ENCODE measurements around the gene SIRPB2. TPM values are rescaled to one million over a fixed set of nuclear protein-coding genes. Genes with fewer than 3 reads are reported as not detected.

The SIRPB2 gene
- total RNA-seq, 1 donor from 2014 or later = not detected

DNA sequence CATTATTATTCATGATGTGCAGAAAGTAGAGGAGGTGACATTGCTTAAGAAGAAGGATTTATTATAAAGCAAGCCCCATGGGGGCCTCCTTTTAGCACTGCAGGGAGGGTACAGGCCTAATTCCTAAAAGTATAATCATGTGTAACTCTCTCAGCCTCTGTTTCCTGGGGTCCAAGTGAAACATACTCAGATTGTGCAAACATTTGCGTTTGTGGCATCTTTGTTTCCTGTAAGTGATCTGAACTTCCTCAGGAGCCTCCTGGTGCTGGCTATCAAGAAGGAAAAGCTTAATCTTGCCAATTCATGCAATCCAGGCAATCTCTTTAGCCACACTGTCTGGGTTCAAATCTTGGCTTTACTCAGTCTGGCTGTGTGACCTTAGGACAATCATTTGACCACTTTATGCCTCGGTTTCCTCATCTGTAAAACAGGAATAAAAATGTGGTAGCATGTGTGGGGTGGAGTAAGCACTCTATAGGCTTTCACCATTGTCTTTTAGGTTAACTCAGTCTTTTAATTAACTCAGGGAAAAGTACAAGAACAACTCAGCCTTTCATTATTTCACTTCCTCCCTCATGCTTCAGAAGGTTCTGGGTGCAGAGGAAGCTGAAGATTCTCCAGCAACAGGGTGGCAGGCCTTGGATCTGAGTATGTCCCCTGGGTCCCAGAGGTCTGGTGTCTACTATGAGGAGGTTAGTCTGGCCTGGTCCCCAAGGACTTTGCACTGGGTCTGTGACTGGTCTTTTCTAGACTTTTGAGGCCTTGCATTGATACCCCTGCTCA, 831 bp upstream of the SIRPB2 start:
- Mint-ChIP-seq H3K4me3 (no peak overlapping the region), H3K27ac (no peak overlapping the region), H3K4me1 (no peaks in the 10 kb centered on the region), H3K27me3 (ENCODE audit: low read depth) (peaks cover 66% of the 10 kb centered on the region), H3K9me3 (peaks cover 7% of the 10 kb centered on the region), H3K36me3 (no peaks in the 10 kb centered on the region)
- no peak for TF ChIP-seq CTCF (IDR thresholded peaks at IDR 0.05; ENCODE audit: unreplicated experiment)
- DNase-seq (ENCODE audit: low spot score in 2 of 2, unreplicated experiment in 2 of 2) = no peak

DNA sequence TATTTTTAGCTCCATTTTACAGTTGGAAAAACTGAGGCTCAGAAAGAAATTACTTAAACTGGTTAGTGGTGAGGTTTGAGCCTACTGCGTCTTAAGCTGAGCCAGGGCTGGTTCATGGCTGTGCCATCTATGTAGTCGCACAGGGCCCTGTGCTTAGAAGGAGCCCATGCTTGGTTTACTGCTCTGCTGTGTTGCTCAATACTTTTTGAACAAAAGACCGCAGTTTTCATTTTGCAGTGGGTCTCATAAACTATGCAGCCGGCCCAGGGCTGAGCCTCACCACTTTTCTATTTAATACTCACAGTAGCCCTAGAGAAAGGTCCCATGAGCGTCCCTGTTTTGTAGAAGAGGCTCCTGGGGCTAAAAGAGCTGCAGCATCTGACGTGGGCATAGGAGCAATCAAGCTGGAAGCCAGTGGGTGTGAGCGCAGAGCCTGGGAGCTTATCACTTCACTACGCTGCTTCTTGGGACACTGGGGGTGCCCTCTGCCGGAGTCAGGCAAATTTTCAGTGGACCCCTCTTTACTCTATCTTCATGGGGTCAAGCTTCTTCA, 501 bp downstream of the SIRPB2 start:
- Mint-ChIP-seq H3K4me1 (no peaks in the 10 kb centered on the region), H3K36me3 (no peaks in the 10 kb centered on the region), H3K9me3 (no peaks in the 10 kb centered on the region), H3K27ac (no peak overlapping the region), H3K27me3 (ENCODE audit: low read depth) (peaks cover 66% of the 10 kb centered on the region), H3K4me3 (no peak overlapping the region)
- DNase-seq (ENCODE audit: low spot score in 2 of 2, unreplicated experiment in 2 of 2) = no peak
- TF ChIP-seq CTCF (IDR thresholded peaks at IDR 0.05; ENCODE audit: unreplicated experiment) = no peak

DNA sequence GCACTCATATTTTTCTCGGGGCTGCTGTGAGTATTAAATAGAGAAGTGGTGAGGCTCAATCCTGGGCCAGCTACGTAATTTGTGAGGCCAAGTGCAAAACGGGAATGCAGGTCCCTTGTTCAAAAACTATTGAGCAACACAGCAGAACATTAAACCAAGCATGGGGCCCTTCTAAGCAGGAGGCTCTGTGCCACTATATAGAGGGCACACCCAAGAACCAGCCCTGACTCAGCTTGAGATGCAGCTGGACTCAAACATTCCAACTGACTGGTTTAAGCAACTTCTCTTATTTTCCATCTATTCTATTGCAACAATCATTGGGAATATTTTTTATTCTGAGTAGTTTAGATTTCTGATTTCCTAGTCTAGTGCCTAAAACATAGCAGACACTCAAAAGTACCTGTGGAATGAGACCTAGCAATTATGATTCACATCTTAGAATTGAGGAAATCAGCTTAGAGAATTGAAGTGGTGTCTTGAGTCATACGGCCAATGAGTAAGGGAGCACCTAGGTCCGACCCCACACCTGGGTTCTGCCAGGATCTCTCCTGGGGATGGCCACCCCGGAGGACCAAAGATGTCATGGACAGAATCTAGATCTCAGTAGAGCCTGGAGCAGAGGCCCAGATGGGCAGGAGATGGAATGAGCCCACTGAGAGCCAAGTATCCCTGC, 1.3 kb downstream of the SIRPB2 start:
- no peak overlapping the region for H3K4me3 Mint-ChIP-seq
- TF ChIP-seq CTCF (IDR thresholded peaks at IDR 0.05; ENCODE audit: unreplicated experiment) = no peak
- no peak for DNase-seq (ENCODE audit: low spot score in 2 of 2, unreplicated experiment in 2 of 2)
- H3K9me3 Mint-ChIP-seq = no peaks in the 10 kb centered on the region
- no peaks in the 10 kb centered on the region for H3K36me3 Mint-ChIP-seq
- no peak overlapping the region for H3K27ac Mint-ChIP-seq
- H3K27me3 Mint-ChIP-seq (ENCODE audit: low read depth) = peaks cover 64% of the 10 kb centered on the region
- no peaks in the 10 kb centered on the region for H3K4me1 Mint-ChIP-seq

DNA sequence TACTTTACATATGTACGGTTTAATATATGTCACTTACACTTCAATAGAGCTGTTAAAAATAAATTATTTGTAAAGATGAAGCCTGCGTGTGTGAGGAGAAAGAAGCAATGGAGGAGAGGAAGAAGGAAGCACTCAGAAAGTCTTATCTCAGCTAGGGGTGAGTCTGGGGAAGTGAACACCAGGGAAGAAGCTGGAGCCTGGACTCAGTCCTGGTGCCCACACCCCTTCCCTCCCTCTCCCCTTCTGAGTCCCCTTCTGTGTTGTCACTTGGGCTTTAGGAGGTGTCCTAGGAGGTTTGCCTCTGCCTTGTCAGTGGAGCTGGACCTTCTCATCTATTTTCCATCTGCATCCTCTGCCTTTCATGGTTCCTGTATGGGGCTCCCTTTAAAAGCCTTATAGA, 1.9 kb downstream of the SIRPB2 start:
- DNase-seq (ENCODE audit: low spot score in 2 of 2, unreplicated experiment in 2 of 2) = no peak
- no peak overlapping the region for H3K27ac Mint-ChIP-seq
- H3K27me3 Mint-ChIP-seq (ENCODE audit: low read depth) = peaks cover 68% of the 10 kb centered on the region
- no peaks in the 10 kb centered on the region for H3K4me1 Mint-ChIP-seq
- no peaks in the 10 kb centered on the region for H3K9me3 Mint-ChIP-seq
- TF ChIP-seq CTCF (IDR thresholded peaks at IDR 0.05; ENCODE audit: unreplicated experiment) = no peak
- H3K36me3 Mint-ChIP-seq = no peaks in the 10 kb centered on the region
- H3K4me3 Mint-ChIP-seq = no peak overlapping the region

DNA sequence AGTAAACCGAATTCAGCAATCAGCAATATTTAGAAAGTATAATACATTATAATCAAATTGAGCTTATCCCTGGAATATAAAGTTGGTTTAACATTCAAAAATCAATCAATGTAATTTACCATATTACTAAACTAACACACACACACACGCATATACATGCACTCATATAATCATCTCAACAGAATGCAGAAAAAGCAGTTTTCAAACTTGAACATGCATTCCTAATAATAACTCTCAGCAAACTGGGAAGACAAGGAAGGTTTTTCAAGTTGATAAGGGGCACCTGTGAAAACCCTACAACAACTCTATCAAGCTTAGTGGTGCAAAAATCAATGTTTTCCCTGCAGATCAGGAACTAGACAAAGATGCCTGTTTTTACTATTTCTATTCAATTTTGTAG, 4.7 kb downstream of the SIRPB2 start:
- H3K27me3 Mint-ChIP-seq (ENCODE audit: low read depth) = peaks cover 81% of the 10 kb centered on the region
- no peaks in the 10 kb centered on the region for H3K9me3 Mint-ChIP-seq
- DNase-seq (ENCODE audit: low spot score in 2 of 2, unreplicated experiment in 2 of 2) = no peak
- H3K27ac Mint-ChIP-seq = no peak overlapping the region
- no peak overlapping the region for H3K4me3 Mint-ChIP-seq
- no peak for TF ChIP-seq CTCF (IDR thresholded peaks at IDR 0.05; ENCODE audit: unreplicated experiment)
- H3K4me1 Mint-ChIP-seq = no peaks in the 10 kb centered on the region
- no peaks in the 10 kb centered on the region for H3K36me3 Mint-ChIP-seq
